Tibial nerve (tissue), 4 donors: ENCODE measurements around the gene CCDC188.

ENCODE experiments used
- CTCF ChIP-seq, 5 experiments: fragments of 200-600 bp in 3 of 5; fragments of 450-650 bp in 2 of 5; sonication (generic) in 3 of 5; IDR thresholded peaks; one replicate each; pipeline ENCODE4 v1.5.1; 2016 to 2019; ENCODE audit warnings: antibody characterized with exemption in 5 of 5, mild to moderate bottlenecking in 3 of 5, moderate library complexity in 2 of 5
- EP300 ChIP-seq, 2 donors: sonication (generic); formaldehyde crosslinking; IDR thresholded peaks; one replicate each; pipeline ENCODE4 v1.6.1; 2017; ENCODE audit warnings: antibody characterized with exemption in 2 of 2, mild to moderate bottlenecking in 1 of 2
- POLR2A ChIP-seq, 2 donors: fragments of 450-650 bp; IDR thresholded peaks; one replicate each; pipeline ENCODE4 v1.6.1; 2017; ENCODE audit warnings: antibody characterized with exemption in 2 of 2, mild to moderate bottlenecking in 2 of 2, moderate library complexity in 2 of 2

GRCh38 chr22:20109411-20110358, 41.2 kb downstream of the CCDC188 start:
- TF ChIP-seq CTCF (IDR thresholded peaks at IDR 0.05): no peak
- TF ChIP-seq POLR2A (IDR thresholded peaks at IDR 0.05): no peak
- TF ChIP-seq EP300 (IDR thresholded peaks at IDR 0.05): no peak
